Fibroblast of mammary gland (primary cell): Measurements from ENCODE around the gene LRRC61.

Experiments
- DNase-seq: peaks from one replicate; pipeline ENCODE4 v3.0.0-alpha.2; 2010; ENCODE audit warnings: low read depth
- H3K4me3 ChIP-seq: 2 replicates; pipeline ENCODE4 v1.5.1; 2011; ENCODE audit warnings: low read depth, mild to moderate bottlenecking, low read length, moderate library complexity; ENCODE audit not compliant: control insufficient read depth
- CTCF ChIP-seq: conservative IDR thresholded peaks from 2 replicates; pipeline ENCODE4 v1.5.1; 2011; ENCODE audit warnings: low read depth, low read length, inconsistent platforms; ENCODE audit not compliant: control insufficient read depth, insufficient read depth

The LRRC61 gene

GRCh38 chr7:150360363-150361058 is 37.4 kb downstream of the LRRC61 start:
- H3K4me3 ChIP-seq, result no peak overlapping the region
- no peak for TF ChIP-seq CTCF
- no peak for DNase-seq

- H3K4me3 ChIP-seq, result no peak overlapping the region
- DNase-seq, result no peak
- TF ChIP-seq CTCF, result no peak
Measured at GRCh38 chr7:150361402-150361801, 38.2 kb downstream of the LRRC61 start.

- TF ChIP-seq CTCF, result no peak
- DNase-seq, result no peak
- H3K4me3 ChIP-seq, result no peak overlapping the region
Measured at GRCh38 chr7:150361807-150362621, 38.9 kb downstream of the LRRC61 start.

GRCh38 chr7:150363370-150363769 is 40.2 kb downstream of the LRRC61 start:
- no peak overlapping the region for H3K4me3 ChIP-seq
- TF ChIP-seq CTCF, result no peak
- no peak for DNase-seq

GRCh38 chr7:150363872-150364271 is 40.7 kb downstream of the LRRC61 start:
- no peak overlapping the region for H3K4me3 ChIP-seq
- TF ChIP-seq CTCF, result no peak
- no peak for DNase-seq

GRCh38 chr7:150365194-150365593 is 42.0 kb downstream of the LRRC61 start:
- no peak for DNase-seq
- no peak overlapping the region for H3K4me3 ChIP-seq

More at GRCh38 chr7:150365194-150365593, 42.0 kb downstream of the LRRC61 start:
- no peak for TF ChIP-seq CTCF
